Smooth muscle cell (in vitro differentiated cells): ENCODE measurements around the gene CTU1. TPM values are rescaled to one million over a fixed set of nuclear protein-coding genes. Genes with fewer than 3 reads are reported as not detected.

Experiments used
- DNase-seq: peaks from one replicate; lab custom pipeline; 2025; ENCODE audit not compliant: unreplicated experiment; lab: John Stamatoyannopoulos, UW
- H2AFZ ChIP-seq: fragments of 200-600 bp; sonication (generic); 2 replicates; pipeline ENCODE4 v1.6.0; 2016; ENCODE audit warnings: antibody characterized with exemption, low read depth, mild to moderate bottlenecking
- H3F3A ChIP-seq: fragments of 200-600 bp; sonication (generic); 2 replicates; pipeline ENCODE4 v1.6.0; 2017; ENCODE audit warnings: antibody characterized with exemption, low read depth
- H3K27ac ChIP-seq: fragments of 200-600 bp; sonication (generic); 2 replicates; pipeline ENCODE4 v1.5.1; 2016; ENCODE audit warnings: low read depth, mild to moderate bottlenecking
- H3K27me3 ChIP-seq: fragments of 200-600 bp; sonication (generic); 2 replicates; pipeline ENCODE4 v1.6.1; 2016; ENCODE audit warnings: low read depth, mild to moderate bottlenecking
- H3K36me3 ChIP-seq: fragments of 200-600 bp; sonication (generic); 2 replicates; pipeline ENCODE4 v1.5.1; 2016; ENCODE audit warnings: low read depth
- H3K4me1 ChIP-seq: fragments of 200-600 bp; sonication (generic); 2 replicates; pipeline ENCODE4 v1.5.1; 2016; ENCODE audit warnings: low read depth
- H3K4me2 ChIP-seq: fragments of 200-600 bp; sonication (generic); 2 replicates; pipeline ENCODE4 v1.6.0; 2016; ENCODE audit warnings: mild to moderate bottlenecking
- H3K4me3 ChIP-seq: fragments of 200-600 bp; sonication (generic); 2 replicates; pipeline ENCODE4 v1.5.1; 2016; ENCODE audit warnings: mild to moderate bottlenecking
- H3K79me2 ChIP-seq: fragments of 200-600 bp; sonication (generic); 2 replicates; pipeline ENCODE4 v1.6.0; 2016; ENCODE audit warnings: low read depth, mild to moderate bottlenecking
- H3K9ac ChIP-seq: fragments of 200-600 bp; sonication (generic); 2 replicates; pipeline ENCODE4 v1.6.0; 2016; ENCODE audit warnings: low read depth
- H3K9me3 ChIP-seq: fragments of 200-600 bp; sonication (generic); replicated peaks from 2 replicates; pipeline ENCODE4 v1.5.1; 2016; ENCODE audit warnings: low read depth
- H4K20me1 ChIP-seq: fragments of 200-600 bp; sonication (generic); 2 replicates; pipeline ENCODE4 v1.6.0; 2016; ENCODE audit warnings: low read depth
- CTCF ChIP-seq: fragments of 200-600 bp; sonication (generic); IDR thresholded peaks from 2 replicates; pipeline ENCODE4 v1.5.1; 2017; ENCODE audit warnings: borderline replicate concordance, mild to moderate bottlenecking, antibody characterized with exemption; ENCODE audit not compliant: insufficient read depth, poor library complexity, severe bottlenecking
- WGBS: methylation state at CpG from one replicate; pipeline ENCODE4 v1.1.7; 2016; ENCODE audit warnings: low lambda C conversion rate; 5-methylcytosine and 5-hydroxymethylcytosine counted together
- polyA plus RNA-seq: library from polyadenylated mRNA; unstranded; fragments of >200 nt; fragmentation: Nextera tagmentation; extraction: Ambion mirVana; gene quantifications from 2 replicates; pipeline ENCODE4 v1.2.1, GENCODE V29; 2016
- total RNA-seq: library from RNA; depleted of rRNA; stranded (reverse); fragments of >200 nt; gene quantifications from 2 replicates; pipeline ENCODE4 v1.2.3, GENCODE V29; 2014

The CTU1 gene
- 4.7 and 5.1 TPM in 2 replicates for total RNA-seq
- polyA plus RNA-seq = 9.8 and 11.2 TPM in 2 replicates

DNA sequence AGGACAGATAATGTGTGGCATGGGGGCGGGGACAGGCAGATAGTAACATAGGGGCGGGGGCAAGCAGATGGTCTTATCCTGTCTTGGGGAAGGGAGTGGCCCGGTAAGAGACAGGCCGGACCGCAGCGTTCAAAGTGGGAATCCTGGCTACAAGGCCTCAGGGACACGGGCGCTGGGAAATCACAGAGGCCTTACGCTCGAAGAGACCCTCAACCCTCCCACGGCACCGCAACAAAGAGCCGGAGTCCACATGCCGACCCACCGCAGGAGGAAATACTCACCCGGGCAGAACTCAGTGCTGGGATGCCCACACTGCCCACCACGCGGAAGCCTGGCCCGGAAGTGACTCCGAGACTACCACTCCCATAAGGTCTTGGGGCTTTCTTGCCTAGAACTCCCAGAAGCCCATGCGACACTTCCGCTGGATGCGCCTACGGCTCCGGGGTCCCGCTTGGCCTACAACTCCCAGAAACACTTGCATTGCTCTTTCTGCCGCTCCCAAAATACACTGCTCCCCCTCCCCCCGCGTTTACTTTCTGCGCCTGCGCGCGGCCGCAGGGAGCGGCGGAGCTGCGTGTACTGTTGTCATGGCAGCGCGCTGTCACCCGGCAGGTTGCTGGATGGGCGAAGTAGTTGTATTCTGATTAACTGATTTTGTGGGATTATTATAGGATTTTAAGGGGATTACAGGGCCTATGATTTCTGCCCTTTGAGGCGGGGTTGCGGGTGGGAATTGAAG, at the start of gene CTU1:
CTU1 (minus strand) TSS at position 344 of the 739 bp plus-strand sequence. CDS start 3,840 bp downstream, outside the sequence.
- peaks cover 12% of the 10 kb centered on the region for H3K79me2 ChIP-seq
- WGBS = under 1% methylated on average over 43 of the region's 43 CpGs
- peak; percentile 88 for DNase-seq

DNA sequence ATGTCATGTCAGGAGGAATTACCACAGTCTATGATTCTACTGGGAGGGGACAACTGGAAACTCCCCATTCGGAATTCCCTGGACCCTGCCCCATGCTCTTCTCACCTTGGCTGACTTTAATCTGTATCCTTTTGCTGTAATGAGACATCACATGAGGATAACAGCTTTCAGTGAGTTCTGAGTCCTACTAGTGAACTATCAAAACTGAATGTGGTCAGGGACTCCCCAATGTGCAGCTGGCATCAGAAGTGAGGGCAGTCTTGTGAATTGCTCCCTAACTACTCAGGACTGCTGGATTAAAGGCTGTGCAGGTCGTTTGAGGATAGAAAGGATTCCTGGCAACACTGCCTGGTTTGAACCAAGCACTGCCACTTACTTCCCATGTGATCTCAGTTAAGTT, 49.1 kb upstream of the CTU1 start:
- no peak overlapping the region for H3K9ac ChIP-seq
- TF ChIP-seq CTCF = no peak
- no peaks in the 10 kb centered on the region for H3K4me1 ChIP-seq
- no peak overlapping the region for H2AFZ ChIP-seq
- no peaks in the 10 kb centered on the region for H4K20me1 ChIP-seq
- H3K27ac ChIP-seq = no peak overlapping the region
- no peaks in the 10 kb centered on the region for H3K79me2 ChIP-seq
- 66% methylated on average over 2 of the region's 2 CpGs for WGBS
- DNase-seq = no peak
- no peak overlapping the region for H3K4me2 ChIP-seq
- H3F3A ChIP-seq = no peaks in the 10 kb centered on the region
- H3K36me3 ChIP-seq = no peaks in the 10 kb centered on the region
- no peaks in the 10 kb centered on the region for H3K27me3 ChIP-seq
- no peak overlapping the region for H3K4me3 ChIP-seq
- no peaks in the 10 kb centered on the region for H3K9me3 ChIP-seq

More for the DNA sequence above, at the start of gene CTU1:
- H4K20me1 ChIP-seq = no peaks in the 10 kb centered on the region
- no peak for TF ChIP-seq CTCF
- no peaks in the 10 kb centered on the region for H3K9me3 ChIP-seq
- H3K36me3 ChIP-seq = no peaks in the 10 kb centered on the region
- peak within 1 kb of the TSS; percentile 72 for H3K4me3 ChIP-seq
- H3K4me1 ChIP-seq = peaks cover 5% of the 10 kb centered on the region
- peak within 1 kb of the TSS; percentile 78 for H3K9ac ChIP-seq
- H2AFZ ChIP-seq = peak within 1 kb of the TSS; percentile 97
- H3K4me2 ChIP-seq = peak within 1 kb of the TSS; percentile 90
- H3K27me3 ChIP-seq = no peaks in the 10 kb centered on the region
- peak within 1 kb of the TSS; percentile 60 for H3K27ac ChIP-seq
- H3F3A ChIP-seq = no peaks in the 10 kb centered on the region

DNA sequence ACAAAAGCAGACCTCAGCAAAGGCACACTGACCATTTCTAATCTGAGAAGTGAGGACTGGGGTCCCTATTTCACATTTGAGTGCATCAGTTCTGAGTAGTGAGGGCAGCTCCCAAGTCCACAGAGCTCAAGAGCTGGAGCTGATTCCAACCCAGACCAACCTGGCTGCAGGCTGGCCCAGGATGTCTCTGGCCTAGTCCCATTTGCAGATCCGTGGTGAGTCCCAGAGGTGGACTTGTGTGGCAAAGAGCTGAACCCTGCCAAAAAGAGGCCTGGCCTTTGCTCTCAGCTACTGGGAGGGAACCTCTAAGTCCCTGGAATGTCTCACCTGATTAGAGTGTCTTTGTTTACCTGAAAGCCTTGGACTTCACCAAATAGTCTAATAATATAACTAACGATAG, 48.5 kb upstream of the CTU1 start:
- H2AFZ ChIP-seq = no peak overlapping the region
- H4K20me1 ChIP-seq = no peaks in the 10 kb centered on the region
- 74% methylated on average over 2 of the region's 2 CpGs for WGBS
- H3K27ac ChIP-seq = no peak overlapping the region
- no peak for DNase-seq
- no peaks in the 10 kb centered on the region for H3K27me3 ChIP-seq
- TF ChIP-seq CTCF = no peak
- no peak overlapping the region for H3K9ac ChIP-seq
- no peaks in the 10 kb centered on the region for H3K4me1 ChIP-seq
- no peak overlapping the region for H3K4me3 ChIP-seq
- H3K9me3 ChIP-seq = no peaks in the 10 kb centered on the region
- no peak overlapping the region for H3K4me2 ChIP-seq
- no peaks in the 10 kb centered on the region for H3K79me2 ChIP-seq
- no peaks in the 10 kb centered on the region for H3F3A ChIP-seq
- H3K36me3 ChIP-seq = no peaks in the 10 kb centered on the region

DNA sequence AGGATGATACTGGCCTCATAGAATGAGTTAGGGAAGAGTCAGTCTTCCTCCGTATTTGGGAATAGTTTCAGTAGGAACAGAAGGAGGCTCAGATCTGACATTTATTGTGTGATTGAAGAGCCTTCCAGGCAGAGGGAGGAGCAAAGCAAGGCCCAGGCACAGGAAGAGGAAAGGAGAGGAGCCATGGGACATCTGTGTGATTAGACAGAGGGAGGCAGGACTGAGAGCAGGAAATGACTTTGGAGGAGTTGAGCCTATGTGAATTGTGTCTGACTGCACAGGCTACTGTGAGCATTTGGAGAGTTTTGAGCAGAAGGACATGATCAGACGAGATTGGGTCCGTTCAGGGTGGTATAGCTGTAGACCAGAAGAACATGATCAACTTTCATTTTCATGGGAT, 42.4 kb upstream of the CTU1 start:
- no peaks in the 10 kb centered on the region for H3K79me2 ChIP-seq
- H3F3A ChIP-seq = no peaks in the 10 kb centered on the region
- 60% methylated on average over 3 of the region's 3 CpGs for WGBS
- no peaks in the 10 kb centered on the region for H3K36me3 ChIP-seq
- DNase-seq = no peak
- H3K27ac ChIP-seq = no peak overlapping the region
- H2AFZ ChIP-seq = no peak overlapping the region
- H3K4me1 ChIP-seq = no peaks in the 10 kb centered on the region
- no peak overlapping the region for H3K9ac ChIP-seq
- H3K27me3 ChIP-seq = no peaks in the 10 kb centered on the region
- H4K20me1 ChIP-seq = no peaks in the 10 kb centered on the region
- H3K4me2 ChIP-seq = no peak overlapping the region
- H3K9me3 ChIP-seq = no peaks in the 10 kb centered on the region
- no peak overlapping the region for H3K4me3 ChIP-seq
- TF ChIP-seq CTCF = no peak
